PFSK-1 (cell line): ENCODE results near the gene FNIP2.
A peak's percentile ranks its signal among the peaks of the same experiment; 100 is the strongest.

Experiments used
- FOXP2 ChIP-seq: optimal IDR thresholded peaks from 2 replicates; pipeline ENCODE3; 2011; ENCODE audit warnings: borderline replicate concordance, control low read depth, inconsistent platforms; ENCODE audit not compliant: insufficient read depth; ENCODE audit errors: extremely low read length, extremely low read depth
- POLR2AphosphoS5 ChIP-seq: IDR thresholded peaks from 2 replicates; pipeline ENCODE4 v1.6.1; 2012; ENCODE audit warnings: low read depth, mild to moderate bottlenecking, control low read depth, low read length, moderate library complexity
- SIN3A ChIP-seq: IDR thresholded peaks from 2 replicates; pipeline ENCODE4 v1.6.1; 2012; ENCODE audit warnings: mild to moderate bottlenecking, low read length, moderate library complexity, borderline replicate concordance; ENCODE audit not compliant: insufficient read depth
- TAF1 ChIP-seq: IDR thresholded peaks from 2 replicates; pipeline ENCODE4 v1.6.1; 2012; ENCODE audit warnings: low read length, control low read depth, borderline replicate concordance; ENCODE audit not compliant: insufficient read depth
- TF ChIP-seq, protein P1 (sequence below), 2 experiments: IDR thresholded peaks; 2 replicates each; pipeline versions ENCODE4 v1.6.1 to v1.8.0; 2011 to 2012; ENCODE audit warnings: low read depth in 2 of 2, low read length in 2 of 2, control low read depth in 1 of 2, inconsistent platforms in 1 of 2, mild to moderate bottlenecking in 1 of 2, moderate library complexity in 1 of 2; ENCODE audit not compliant: insufficient read depth in 1 of 2

The FNIP2 gene

GRCh38 chr4:158894826-158895225, 126.0 kb downstream of the FNIP2 start:
- TF ChIP-seq FOXP2 (no peak), TAF1 (no peak), SIN3A (no peak), POLR2AphosphoS5 (no peak)
- TF ChIP-seq, protein P1, sequence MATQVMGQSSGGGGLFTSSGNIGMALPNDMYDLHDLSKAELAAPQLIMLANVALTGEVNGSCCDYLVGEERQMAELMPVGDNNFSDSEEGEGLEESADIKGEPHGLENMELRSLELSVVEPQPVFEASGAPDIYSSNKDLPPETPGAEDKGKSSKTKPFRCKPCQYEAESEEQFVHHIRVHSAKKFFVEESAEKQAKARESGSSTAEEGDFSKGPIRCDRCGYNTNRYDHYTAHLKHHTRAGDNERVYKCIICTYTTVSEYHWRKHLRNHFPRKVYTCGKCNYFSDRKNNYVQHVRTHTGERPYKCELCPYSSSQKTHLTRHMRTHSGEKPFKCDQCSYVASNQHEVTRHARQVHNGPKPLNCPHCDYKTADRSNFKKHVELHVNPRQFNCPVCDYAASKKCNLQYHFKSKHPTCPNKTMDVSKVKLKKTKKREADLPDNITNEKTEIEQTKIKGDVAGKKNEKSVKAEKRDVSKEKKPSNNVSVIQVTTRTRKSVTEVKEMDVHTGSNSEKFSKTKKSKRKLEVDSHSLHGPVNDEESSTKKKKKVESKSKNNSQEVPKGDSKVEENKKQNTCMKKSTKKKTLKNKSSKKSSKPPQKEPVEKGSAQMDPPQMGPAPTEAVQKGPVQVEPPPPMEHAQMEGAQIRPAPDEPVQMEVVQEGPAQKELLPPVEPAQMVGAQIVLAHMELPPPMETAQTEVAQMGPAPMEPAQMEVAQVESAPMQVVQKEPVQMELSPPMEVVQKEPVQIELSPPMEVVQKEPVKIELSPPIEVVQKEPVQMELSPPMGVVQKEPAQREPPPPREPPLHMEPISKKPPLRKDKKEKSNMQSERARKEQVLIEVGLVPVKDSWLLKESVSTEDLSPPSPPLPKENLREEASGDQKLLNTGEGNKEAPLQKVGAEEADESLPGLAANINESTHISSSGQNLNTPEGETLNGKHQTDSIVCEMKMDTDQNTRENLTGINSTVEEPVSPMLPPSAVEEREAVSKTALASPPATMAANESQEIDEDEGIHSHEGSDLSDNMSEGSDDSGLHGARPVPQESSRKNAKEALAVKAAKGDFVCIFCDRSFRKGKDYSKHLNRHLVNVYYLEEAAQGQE (IDR thresholded peaks at IDR 0.05; ENCODE audit: insufficient read depth in 1 of 2, low read depth in 2 of 2, low read length in 2 of 2), result no peak

DNA sequence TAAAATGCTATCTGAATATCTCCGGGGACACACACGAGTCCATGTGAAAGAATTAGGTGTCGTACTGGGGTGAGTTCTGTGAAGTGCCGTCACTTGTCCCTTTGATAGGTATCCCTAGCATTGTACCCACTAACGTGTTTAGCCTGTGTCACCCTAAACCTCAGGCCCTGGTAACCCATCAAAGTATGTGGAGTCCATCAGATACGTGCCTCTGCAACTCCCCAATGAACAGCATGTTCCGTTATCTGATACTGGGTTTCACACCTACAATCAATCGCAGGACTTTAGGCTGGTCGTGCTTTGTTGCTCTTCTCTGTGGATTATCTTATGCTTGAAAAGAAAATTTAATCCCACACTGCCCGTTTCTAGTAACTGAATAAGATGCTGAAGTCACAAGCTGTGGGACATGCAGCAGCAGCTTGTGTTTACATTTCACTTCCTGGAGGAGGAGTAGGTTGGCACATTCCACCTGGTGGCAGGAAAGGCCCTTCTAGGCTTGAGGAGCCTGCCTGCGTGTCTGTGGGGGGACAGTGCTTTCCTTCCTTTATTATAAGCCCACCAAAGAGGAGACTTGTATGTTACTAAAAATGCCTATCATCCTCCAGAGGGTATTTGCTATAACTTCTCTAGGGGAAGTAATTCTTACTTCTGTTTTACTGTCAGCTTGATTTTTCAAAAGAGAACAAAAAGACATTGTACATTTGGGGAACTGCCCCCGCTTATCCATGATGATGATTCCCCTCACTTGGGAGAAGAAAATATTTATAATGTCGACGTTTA, 127.2 kb downstream of the FNIP2 start:
- no peak for TF ChIP-seq POLR2AphosphoS5
- no peak for TF ChIP-seq TAF1
- TF ChIP-seq, protein P1 (IDR thresholded peaks at IDR 0.05; ENCODE audit: insufficient read depth in 1 of 2, low read depth in 2 of 2, low read length in 2 of 2), result no peak
- no peak for TF ChIP-seq SIN3A
- TF ChIP-seq FOXP2, result no peak

- TF ChIP-seq FOXP2, result peak; percentile 21
Observed at GRCh38 chr4:158902280-158903078, 133.7 kb downstream of the FNIP2 start.

DNA sequence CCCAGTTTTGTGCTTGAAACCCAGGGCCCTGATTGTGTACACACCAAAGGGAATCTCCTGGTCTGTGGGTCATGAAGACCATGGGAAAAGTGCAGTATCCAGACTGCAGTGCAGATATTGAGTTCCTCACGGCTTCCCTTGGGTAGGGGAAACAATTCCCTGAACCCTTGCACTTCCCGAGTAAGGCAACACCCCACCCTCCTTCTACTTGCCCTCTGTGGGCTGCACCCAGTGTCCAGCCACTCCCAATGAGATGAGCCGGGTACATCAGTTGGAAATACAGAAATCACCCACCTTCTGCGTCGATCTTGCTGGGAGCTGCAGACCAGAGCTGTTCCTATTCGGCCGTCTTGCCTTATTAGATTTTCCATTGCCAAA, 134.2 kb downstream of the FNIP2 start:
- TF ChIP-seq SIN3A, result no peak
- no peak for TF ChIP-seq POLR2AphosphoS5
- TF ChIP-seq FOXP2, result no peak
- TF ChIP-seq, protein P1 (IDR thresholded peaks at IDR 0.05; ENCODE audit: insufficient read depth in 1 of 2, low read depth in 2 of 2, low read length in 2 of 2), result no peak
- no peak for TF ChIP-seq TAF1

- TF ChIP-seq, protein P1 (IDR thresholded peaks at IDR 0.05; ENCODE audit: insufficient read depth in 1 of 2, low read depth in 2 of 2, low read length in 2 of 2), result no peak
- TF ChIP-seq FOXP2 (no peak), POLR2AphosphoS5 (no peak), SIN3A (no peak), TAF1 (no peak)
Observed at GRCh38 chr4:158903472-158904043, 134.7 kb downstream of the FNIP2 start.
